Panc1 (cell line): Measurements from ENCODE around the gene GLI3. TPM values are rescaled to one million over a fixed set of nuclear protein-coding genes. Genes with fewer than 3 reads are reported as not detected.
A peak's percentile ranks its signal among the peaks of the same experiment; 100 is the strongest.

Source experiments
- ATAC-seq: fragments of 200-7000 bp; cut with Tn5 transposase; 2 replicates; pipeline ENCODE4 v1.9.1; 2020; ENCODE audit warnings: mild to moderate bottlenecking, moderate library complexity
- BruUV-seq: library from RNA; stranded (reverse); fragments of 400-500 nt; replicated peaks from 2 replicates; lab custom pipeline; 2021; lab: Mats Ljungman, UMichigan
- CTCF ChIA-PET: fragments of 300-600 bp; sonication (Branson Sonifier 250); formaldehyde crosslinking; loops from one replicate; lab custom pipeline; 2022; ENCODE audit warnings: antibody characterized with exemption; lab: Charles Lee
- POLR2A ChIA-PET: fragments of 300-600 bp; sonication (Branson Sonifier 250); formaldehyde crosslinking; loops from one replicate; lab custom pipeline; 2022; ENCODE audit warnings: antibody characterized with exemption; lab: Charles Lee
- DNase-seq: peaks from one replicate; pipeline ENCODE4 v3.0.0-alpha.2; 2010; ENCODE audit warnings: low read depth, low spot score
- H3K27ac ChIP-seq: 2 replicates; pipeline ENCODE4 v1.5.1; 2011; ENCODE audit warnings: mild to moderate bottlenecking, low read length, inconsistent platforms
- H3K27me3 ChIP-seq: fragments of 200-500 bp; sonication (Bioruptor generic); 2 replicates; pipeline ENCODE4 v1.6.0; 2014; ENCODE audit warnings: low read length, inconsistent platforms; ENCODE audit not compliant: control insufficient read depth, insufficient read depth
- H3K36me3 ChIP-seq: fragments of 200-500 bp; sonication (Bioruptor generic); 2 replicates; pipeline ENCODE4 v1.5.1; 2014; ENCODE audit warnings: inconsistent platforms, mild to moderate bottlenecking, low read length, moderate library complexity; ENCODE audit not compliant: control insufficient read depth, insufficient read depth
- H3K4me1 ChIP-seq: 2 replicates; pipeline ENCODE4 v1.5.1; 2011; ENCODE audit warnings: inconsistent platforms, mild to moderate bottlenecking, low read length, moderate library complexity; ENCODE audit not compliant: control insufficient read depth, insufficient read depth
- H3K4me3 ChIP-seq, 2 experiments: 2 replicates each; pipeline ENCODE4 v1.5.1; 2011 to 2012; ENCODE audit warnings: low read depth in 2 of 2, low read length in 2 of 2, mild to moderate bottlenecking in 2 of 2, inconsistent platforms in 1 of 2, moderate library complexity in 1 of 2
- H3K9me3 ChIP-seq: fragments of 200-500 bp; sonication (Bioruptor generic); 2 replicates; pipeline ENCODE4 v1.5.1; 2014; ENCODE audit warnings: low read depth, mild to moderate bottlenecking, inconsistent platforms, low read length, moderate library complexity; ENCODE audit not compliant: control insufficient read depth, insufficient read depth
- CTCF ChIP-seq: fragments of 450-650 bp; IDR thresholded peaks from 2 replicates; pipeline ENCODE4 v1.5.1; 2017; ENCODE audit warnings: mild to moderate bottlenecking
- POLR2AphosphoS5 ChIP-seq: IDR thresholded peaks from 2 replicates; pipeline ENCODE4 v1.6.1; 2012; ENCODE audit warnings: mild to moderate bottlenecking, low read depth, low read length, moderate library complexity
- REST ChIP-seq, 2 experiments: IDR thresholded peaks; 2 replicates each; pipeline ENCODE4 v1.6.1; 2011 to 2012; ENCODE audit warnings: low read depth in 2 of 2, control low read depth in 1 of 2, low read length in 1 of 2, mild to moderate bottlenecking in 1 of 2, moderate library complexity in 1 of 2; ENCODE audit not compliant: insufficient read depth in 1 of 2
- SIN3A ChIP-seq: IDR thresholded peaks from 2 replicates; pipeline ENCODE4 v1.6.1; 2012; ENCODE audit warnings: low read depth, mild to moderate bottlenecking, low read length, moderate library complexity, borderline replicate concordance; ENCODE audit not compliant: insufficient read depth
- TCF7L2 ChIP-seq: IDR thresholded peaks from 2 replicates; pipeline ENCODE4 v1.6.1; 2011; ENCODE audit warnings: mild to moderate bottlenecking, low read depth, low read length, inconsistent platforms
- in situ Hi-C: cut with HindIII; loops from 2 replicates; pipeline ENCODE4 v1.10.0; 2016; ENCODE audit warnings: low sequenced_read_pairs, low pct_unique_long_range_greater_than_20kb
- intact Hi-C: fragments of 100-400 bp; cut with micrococcal nuclease; formaldehyde crosslinking; loops from one replicate; pipeline ENCODE4 v1.10.0; 2022; ENCODE audit not compliant: unreplicated experiment
- total RNA-seq: library from RNA; stranded (reverse); gene quantifications from one replicate; pipeline ENCODE4 v1.2.1, GENCODE V29; 2021; ENCODE audit not compliant: unreplicated experiment

The GLI3 gene
- total RNA-seq, 1 experiment from 2014 or later: 3.7 TPM

- intact Hi-C loops (no loop called here), in situ Hi-C loops (no loop called here)
- H3K9me3 ChIP-seq: no peaks in the 10 kb centered on the region
- no peaks in the 10 kb centered on the region for H3K36me3 ChIP-seq
- H3K27me3 ChIP-seq: no peaks in the 10 kb centered on the region
- H3K4me3 ChIP-seq: no peak overlapping the region
- TF ChIP-seq SIN3A (no peak), REST (IDR thresholded peaks at IDR 0.05; ENCODE audit: insufficient read depth in 1 of 2, low read depth in 2 of 2, low read length in 1 of 2) (no peak), CTCF (no peak), TCF7L2 (no peak), POLR2AphosphoS5 (no peak)
- DNase-seq (no peak), ATAC-seq (no peak)
- H3K4me1 ChIP-seq: no peaks in the 10 kb centered on the region
- BruUV-seq: no TSS peak
- H3K27ac ChIP-seq: no peak overlapping the region
- POLR2A ChIA-PET: no interaction called here
- CTCF ChIA-PET: no interaction called here
These were observed 103.7 kb downstream of the GLI3 start for GRCh38 chr7:42133321-42133720.

GRCh38 chr7:42128703-42129102, 108.3 kb downstream of the GLI3 start:
- intact Hi-C loops: no loop called here
- TF ChIP-seq CTCF (peak; percentile 33), SIN3A (no peak)
- Histone ChIP-seq H3K27ac (no peak overlapping the region), H3K4me1 (no peaks in the 10 kb centered on the region), H3K36me3 (no peaks in the 10 kb centered on the region), H3K4me3 (no peak overlapping the region), H3K27me3 (no peaks in the 10 kb centered on the region), H3K9me3 (no peaks in the 10 kb centered on the region)
- BruUV-seq: no TSS peak
- in situ Hi-C loops: no loop called here
- no peak for DNase-seq
- ATAC-seq: no peak
- CTCF ChIA-PET: no interaction called here
- POLR2A ChIA-PET: no interaction called here
